Measurements from ENCODE around the gene PLEKHG7. TPM values are rescaled to one million over a fixed set of nuclear protein-coding genes. Genes with fewer than 3 reads are reported as not detected.
"Not testable (repeated sequence)": the region's sequence is repeated elsewhere in the genome, so short reads cannot be mapped to it uniquely, and the experiment has no call there.

PLEKHG7 gene
- total RNA-seq: under 1 TPM; 0.15 to 0.49 (median 0.23) TPM
- long read RNA-seq: 0 reads

- Histone ChIP-seq H3K27ac (peak within 1 kb of the TSS; percentile 78 to 94 (median 92)), H3K9me3 (no peaks in the 10 kb centered on the region), H3K27me3 (no peaks in the 10 kb centered on the region), H3K4me3 (peak within 1 kb of the TSS; percentile 45 to 62 (median 55)), H3K4me1 (peaks cover 0 to 8% (median 0%) of the 10 kb centered on the region in 4 donors), H3K36me3 (no peaks in the 10 kb centered on the region)
- ATAC-seq (peak; percentile 92 to 97 (median 96)), DNase-seq (no peak)
- intact Hi-C loops (cut with DNase I): no loop called here
- WGBS (ENCODE audit: insufficient coverage, low coverage, low lambda C conversion rate, missing lambda C conversion rate): 22% methylated on average over 8 of the region's 8 CpGs
- TF ChIP-seq POLR2A (IDR thresholded peaks at IDR 0.05) (no peak), CTCF (IDR thresholded peaks at IDR 0.05) (no peak)
Measured at GRCh38 chr12:92702754-92703679, at the start of gene PLEKHG7. TSS of gene PLEKHG7 (plus strand) at chr12:92702989. CDS start at chr12:92706632, 3,643 bp downstream.

GRCh38 chr12:92654256-92654655 lies 48.5 kb upstream of the PLEKHG7 start:
- H3K27me3 ChIP-seq; intact Hi-C loops (cut with DNase I); DNase-seq; H3K4me3 ChIP-seq; H3K36me3 ChIP-seq; H3K27ac ChIP-seq; ATAC-seq; H3K9me3 ChIP-seq; H3K4me1 ChIP-seq: not testable (repeated sequence)
- whole genome bisulfite sequencing (ENCODE audit: insufficient coverage, low coverage, low lambda C conversion rate, missing lambda C conversion rate): no CpG with 5 or more reads among the region's 4 CpGs

- intact Hi-C loops (cut with DNase I): no loop called here
- ATAC-seq: no peak
- WGBS (ENCODE audit: insufficient coverage, low coverage, low lambda C conversion rate, missing lambda C conversion rate): 71% methylated on average over 1 of the region's 1 CpG
Measured at GRCh38 chr12:92654929-92655328, 47.9 kb upstream of the PLEKHG7 start.

GRCh38 chr12:92656911-92657310 lies 45.9 kb upstream of the PLEKHG7 start:
- Histone ChIP-seq H3K27ac (no peak overlapping the region), H3K9me3 (no peaks in the 10 kb centered on the region), H3K27me3 (no peaks in the 10 kb centered on the region), H3K4me3 (no peak overlapping the region), H3K36me3 (no peaks in the 10 kb centered on the region), H3K4me1 (no peaks in the 10 kb centered on the region)
- ATAC-seq: no peak
- 87% methylated on average over 1 of the region's 1 CpG for WGBS (ENCODE audit: insufficient coverage, low coverage, low lambda C conversion rate, missing lambda C conversion rate)
- intact Hi-C loops (cut with DNase I): no loop called here
- no peak for DNase-seq
- TF ChIP-seq POLR2A (IDR thresholded peaks at IDR 0.05): no peak
- no peak for TF ChIP-seq CTCF (IDR thresholded peaks at IDR 0.05)

More at GRCh38 chr12:92654929-92655328, 47.9 kb upstream of the PLEKHG7 start:
- Histone ChIP-seq H3K4me1 (no peaks in the 10 kb centered on the region), H3K36me3 (no peaks in the 10 kb centered on the region), H3K27me3 (no peaks in the 10 kb centered on the region), H3K27ac (no peak overlapping the region), H3K9me3 (no peaks in the 10 kb centered on the region), H3K4me3 (no peak overlapping the region)
- DNase-seq: no peak
- TF ChIP-seq POLR2A (IDR thresholded peaks at IDR 0.05): no peak
- TF ChIP-seq CTCF (IDR thresholded peaks at IDR 0.05): no peak

- Histone ChIP-seq H3K4me3 (no peak overlapping the region), H3K9me3 (no peaks in the 10 kb centered on the region), H3K27ac (no peak overlapping the region), H3K36me3 (no peaks in the 10 kb centered on the region), H3K4me1 (no peaks in the 10 kb centered on the region), H3K27me3 (no peaks in the 10 kb centered on the region)
- intact Hi-C loops (cut with DNase I): no loop called here
- no peak for DNase-seq
- WGBS (ENCODE audit: insufficient coverage, low coverage, low lambda C conversion rate, missing lambda C conversion rate): 97% methylated on average over 4 of the region's 4 CpGs
- no peak for ATAC-seq
- TF ChIP-seq CTCF (IDR thresholded peaks at IDR 0.05): no peak
- TF ChIP-seq POLR2A (IDR thresholded peaks at IDR 0.05): no peak
Measured at GRCh38 chr12:92657770-92658169, 45.0 kb upstream of the PLEKHG7 start.

Data from right lobe of liver (tissue), 6 donors.